ENCODE data around the gene SENP1. TPM values are rescaled to one million over a fixed set of nuclear protein-coding genes. Genes with fewer than 3 reads are reported as not detected.
A peak's percentile ranks its signal among the peaks of the same experiment; 100 is the strongest.

SENP1 gene
- total and polyA plus RNA-seq, 2 of the 13 experiments (the other 11 are each of a cell fraction or from before 2014, with no cell fraction given), result 14.0 to 20.2 TPM

DNA sequence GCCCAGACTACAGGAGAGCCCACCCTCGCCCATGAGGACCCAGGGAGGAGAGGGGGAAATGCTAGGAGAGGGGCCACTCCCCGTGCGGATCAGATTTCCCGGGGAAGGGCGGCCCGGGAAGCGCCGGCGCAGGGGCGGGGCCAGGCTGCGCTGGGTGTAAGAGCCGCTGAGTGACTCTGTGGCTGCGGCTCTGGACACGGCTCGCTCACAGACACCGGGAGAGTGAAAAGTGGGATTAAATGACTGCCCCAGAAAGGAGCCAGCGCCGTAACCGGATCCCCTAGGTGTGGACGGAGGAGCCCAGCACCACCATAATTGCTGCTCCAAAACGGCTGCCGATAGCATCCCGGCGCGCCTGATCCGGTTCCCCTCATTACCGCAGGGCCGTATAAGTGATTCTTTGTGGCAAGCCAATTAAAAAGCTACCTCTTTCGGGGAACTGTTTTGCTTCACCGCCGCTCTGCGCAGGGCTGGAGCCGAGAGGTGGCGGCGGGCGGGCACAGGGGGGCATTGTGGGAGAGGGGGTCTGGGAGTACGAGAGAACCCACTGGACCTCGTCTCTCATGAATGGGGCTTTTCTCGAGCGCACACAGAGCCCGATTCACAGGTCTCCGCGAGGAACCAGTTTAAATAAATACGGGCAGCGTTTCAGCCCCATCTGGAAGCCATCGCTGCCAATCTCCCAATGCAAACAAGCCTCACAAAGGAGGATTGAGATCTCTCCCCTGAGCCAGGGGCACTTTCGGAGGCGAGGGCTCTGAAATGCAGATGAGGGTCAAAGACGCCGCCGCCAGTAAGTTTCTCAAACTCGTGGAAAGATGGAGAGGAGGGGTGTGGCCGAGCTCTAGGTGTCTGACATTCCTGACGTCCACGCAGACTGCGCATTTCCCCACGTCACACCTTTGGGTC is 104.1 kb downstream of the SENP1 start (continued):
- no peak for TF ChIP-seq ZNF317 (CRISPR knock-in tag; IDR thresholded peaks at IDR 0.05)
- no peak for TF ChIP-seq ZZZ3 (CRISPR knock-in tag; IDR thresholded peaks at IDR 0.05; ENCODE audit: borderline replicate concordance)
- no peak for TF ChIP-seq POLR2AphosphoS2 (IDR thresholded peaks at IDR 0.05; ENCODE audit: low read depth, low read length)
- TF ChIP-seq RBFOX2 (IDR thresholded peaks at IDR 0.05; ENCODE audit: low read depth, low read length), result peak; percentile 66; the same call in 1 of the 2 replicates
- no peak for TF ChIP-seq NFYB (CRISPR knock-in tag; IDR thresholded peaks at IDR 0.05)
- peak; percentile 15; the same call in 1 of the 2 replicates for TF ChIP-seq BCL6 (CRISPR knock-in tag; IDR thresholded peaks at IDR 0.05)
- no peak for TF ChIP-seq ONECUT2 (CRISPR knock-in tag; IDR thresholded peaks at IDR 0.05)
- TF ChIP-seq, protein P1, sequence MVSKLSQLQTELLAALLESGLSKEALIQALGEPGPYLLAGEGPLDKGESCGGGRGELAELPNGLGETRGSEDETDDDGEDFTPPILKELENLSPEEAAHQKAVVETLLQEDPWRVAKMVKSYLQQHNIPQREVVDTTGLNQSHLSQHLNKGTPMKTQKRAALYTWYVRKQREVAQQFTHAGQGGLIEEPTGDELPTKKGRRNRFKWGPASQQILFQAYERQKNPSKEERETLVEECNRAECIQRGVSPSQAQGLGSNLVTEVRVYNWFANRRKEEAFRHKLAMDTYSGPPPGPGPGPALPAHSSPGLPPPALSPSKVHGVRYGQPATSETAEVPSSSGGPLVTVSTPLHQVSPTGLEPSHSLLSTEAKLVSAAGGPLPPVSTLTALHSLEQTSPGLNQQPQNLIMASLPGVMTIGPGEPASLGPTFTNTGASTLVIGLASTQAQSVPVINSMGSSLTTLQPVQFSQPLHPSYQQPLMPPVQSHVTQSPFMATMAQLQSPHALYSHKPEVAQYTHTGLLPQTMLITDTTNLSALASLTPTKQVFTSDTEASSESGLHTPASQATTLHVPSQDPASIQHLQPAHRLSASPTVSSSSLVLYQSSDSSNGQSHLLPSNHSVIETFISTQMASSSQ (IDR thresholded peaks at IDR 0.05; ENCODE audit: low read depth), result no peak
- TF ChIP-seq, protein P1 (CRISPR knock-in tag; IDR thresholded peaks at IDR 0.05; ENCODE audit: borderline replicate concordance), result 0 out of 2 replicates have a peak, but pooled peaks have one; percentile 20
- TF ChIP-seq NPAS2 (CRISPR knock-in tag; IDR thresholded peaks at IDR 0.05; ENCODE audit: borderline replicate concordance), result no peak
- TF ChIP-seq, protein P2, sequence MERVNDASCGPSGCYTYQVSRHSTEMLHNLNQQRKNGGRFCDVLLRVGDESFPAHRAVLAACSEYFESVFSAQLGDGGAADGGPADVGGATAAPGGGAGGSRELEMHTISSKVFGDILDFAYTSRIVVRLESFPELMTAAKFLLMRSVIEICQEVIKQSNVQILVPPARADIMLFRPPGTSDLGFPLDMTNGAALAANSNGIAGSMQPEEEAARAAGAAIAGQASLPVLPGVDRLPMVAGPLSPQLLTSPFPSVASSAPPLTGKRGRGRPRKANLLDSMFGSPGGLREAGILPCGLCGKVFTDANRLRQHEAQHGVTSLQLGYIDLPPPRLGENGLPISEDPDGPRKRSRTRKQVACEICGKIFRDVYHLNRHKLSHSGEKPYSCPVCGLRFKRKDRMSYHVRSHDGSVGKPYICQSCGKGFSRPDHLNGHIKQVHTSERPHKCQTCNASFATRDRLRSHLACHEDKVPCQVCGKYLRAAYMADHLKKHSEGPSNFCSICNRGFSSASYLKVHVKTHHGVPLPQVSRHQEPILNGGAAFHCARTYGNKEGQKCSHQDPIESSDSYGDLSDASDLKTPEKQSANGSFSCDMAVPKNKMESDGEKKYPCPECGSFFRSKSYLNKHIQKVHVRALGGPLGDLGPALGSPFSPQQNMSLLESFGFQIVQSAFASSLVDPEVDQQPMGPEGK (CRISPR knock-in tag; IDR thresholded peaks at IDR 0.05), result no peak
- TF ChIP-seq FOSL2 (CRISPR knock-in tag; IDR thresholded peaks at IDR 0.05), result no peak
- TF ChIP-seq FOXM1 (CRISPR knock-in tag; IDR thresholded peaks at IDR 0.05), result no peak
- peak; percentile 71 for TF ChIP-seq AGO2 (optimal IDR thresholded peaks at IDR 0.05; ENCODE audit: low read depth, low read length)
- no peak for TF ChIP-seq IRF2 (CRISPR knock-in tag; IDR thresholded peaks at IDR 0.05)
- no peak for TF ChIP-seq GATAD2A (CRISPR knock-in tag; IDR thresholded peaks at IDR 0.05)
- TF ChIP-seq ZNF747 (CRISPR knock-in tag; IDR thresholded peaks at IDR 0.05; ENCODE audit: borderline replicate concordance), result no peak
- TF ChIP-seq, protein P3, sequence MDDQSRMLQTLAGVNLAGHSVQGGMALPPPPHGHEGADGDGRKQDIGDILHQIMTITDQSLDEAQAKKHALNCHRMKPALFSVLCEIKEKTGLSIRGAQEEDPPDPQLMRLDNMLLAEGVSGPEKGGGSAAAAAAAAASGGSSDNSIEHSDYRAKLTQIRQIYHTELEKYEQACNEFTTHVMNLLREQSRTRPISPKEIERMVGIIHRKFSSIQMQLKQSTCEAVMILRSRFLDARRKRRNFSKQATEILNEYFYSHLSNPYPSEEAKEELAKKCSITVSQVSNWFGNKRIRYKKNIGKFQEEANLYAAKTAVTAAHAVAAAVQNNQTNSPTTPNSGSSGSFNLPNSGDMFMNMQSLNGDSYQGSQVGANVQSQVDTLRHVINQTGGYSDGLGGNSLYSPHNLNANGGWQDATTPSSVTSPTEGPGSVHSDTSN (CRISPR knock-in tag; IDR thresholded peaks at IDR 0.05; ENCODE audit: borderline replicate concordance), result no peak
- no peak for TF ChIP-seq ZMYM3 (CRISPR knock-in tag; IDR thresholded peaks at IDR 0.05)
- TF ChIP-seq SCMH1 (CRISPR knock-in tag; IDR thresholded peaks at IDR 0.05; ENCODE audit: borderline replicate concordance), result no peak
- no peak for TF ChIP-seq HES4 (CRISPR knock-in tag; IDR thresholded peaks at IDR 0.05; ENCODE audit: borderline replicate concordance)
- no peak for TF ChIP-seq JUN (CRISPR knock-in tag; IDR thresholded peaks at IDR 0.05)
- no peak for TF ChIP-seq KLF13 (CRISPR knock-in tag; IDR thresholded peaks at IDR 0.05)

Data from HepG2 (cell line).